GM12892 (cell line): ENCODE data around the gene ASTN2.

Experiments
- POLR2A ChIP-seq: IDR thresholded peaks from 2 replicates; pipeline ENCODE4 v1.6.1; 2011; ENCODE audit warnings: low read depth, low read length, control low read depth
- POLR2AphosphoS5 ChIP-seq: IDR thresholded peaks from 2 replicates; pipeline ENCODE4 v1.6.1; 2011; ENCODE audit warnings: low read depth, low read length, control low read depth

- TF ChIP-seq POLR2AphosphoS5 (no peak), POLR2A (no peak)
Measured at GRCh38 chr9:117205806-117206205, 209.1 kb downstream of the ASTN2 start.
